NCI-H1694 (cell line): ENCODE data around the gene GALNT18.

ENCODE experiments used
- DNase-seq: peaks from one replicate; lab custom pipeline; 2025; lab: John Stamatoyannopoulos, UW

Gene GALNT18

GRCh38 chr11:11348303-11348702, 273.5 kb downstream of the GALNT18 start:
- DNase-seq: no peak

GRCh38 chr11:11347592-11347991, 274.2 kb downstream of the GALNT18 start:
- no peak for DNase-seq

GRCh38 chr11:11346303-11346702, 275.5 kb downstream of the GALNT18 start:
- DNase-seq: no peak

GRCh38 chr11:11345099-11345498, 276.7 kb downstream of the GALNT18 start:
- DNase-seq: no peak

GRCh38 chr11:11344045-11344444, 277.8 kb downstream of the GALNT18 start:
- no peak for DNase-seq

- no peak for DNase-seq
Measured at GRCh38 chr11:11338304-11338703, 283.5 kb downstream of the GALNT18 start.

GRCh38 chr11:11336664-11337063, 285.1 kb downstream of the GALNT18 start:
- DNase-seq: no peak

GRCh38 chr11:11335043-11335442, 286.8 kb downstream of the GALNT18 start:
- DNase-seq: no peak

- DNase-seq: no peak
Measured at GRCh38 chr11:11334607-11335006, 287.2 kb downstream of the GALNT18 start.

GRCh38 chr11:11332141-11332710, 289.6 kb downstream of the GALNT18 start:
- DNase-seq: no peak

GRCh38 chr11:11329062-11329806, 292.6 kb downstream of the GALNT18 start:
- no peak for DNase-seq

- no peak for DNase-seq
Measured at GRCh38 chr11:11324090-11324489, 297.7 kb downstream of the GALNT18 start.

GRCh38 chr11:11322101-11322500, 299.7 kb downstream of the GALNT18 start:
- DNase-seq: no peak

GRCh38 chr11:11320825-11321224, 301.0 kb downstream of the GALNT18 start:
- DNase-seq: no peak

- no peak for DNase-seq
Measured at GRCh38 chr11:11318961-11319360, 302.8 kb downstream of the GALNT18 start.

- no peak for DNase-seq
Measured at GRCh38 chr11:11318461-11318860, 303.3 kb downstream of the GALNT18 start.

- no peak for DNase-seq
Measured at GRCh38 chr11:11316651-11317230, 305.1 kb downstream of the GALNT18 start.

- DNase-seq: no peak
Measured at GRCh38 chr11:11313902-11314692, 307.7 kb downstream of the GALNT18 start.

- no peak for DNase-seq
Measured at GRCh38 chr11:11313426-11313825, 308.4 kb downstream of the GALNT18 start.

GRCh38 chr11:11312738-11313137, 309.1 kb downstream of the GALNT18 start:
- no peak for DNase-seq

GRCh38 chr11:11311169-11311568, 310.6 kb downstream of the GALNT18 start:
- no peak for DNase-seq

- no peak for DNase-seq
Measured at GRCh38 chr11:11309906-11310305, 311.9 kb downstream of the GALNT18 start.

GRCh38 chr11:11308249-11308648, 313.6 kb downstream of the GALNT18 start:
- DNase-seq: no peak
